ENCODE measurements around the gene NES. TPM values are rescaled to one million over a fixed set of nuclear protein-coding genes. Genes with fewer than 3 reads are reported as not detected.
A peak's percentile ranks its signal among the peaks of the same experiment; 100 is the strongest.

Gene NES
- total and polyA plus RNA-seq, 2 of the 8 experiments (the other 6 are each of a cell fraction or from before 2014, with no cell fraction given), result 13.3 to 135 TPM

GRCh38 chr1:156666862-156667609 is 10.2 kb downstream of the NES start:
- CTCF ChIA-PET (ENCODE audit: partially characterized antibody), result interaction anchor here (0.6 to 66.0 kb wide), 5 partner anchors 8 to 261 kb away, joined by 3 to 4284 read pairs (median 4); partner anchors contain the start of genes CRABP2, ISG20L2, METTL25B and NES
- TF ChIP-seq POU5F1 (IDR thresholded peaks at IDR 0.05; ENCODE audit: low read depth, low read length) (no peak), ASH2L (IDR thresholded peaks at IDR 0.05; ENCODE audit: low read length) (no peak), SP2 (IDR thresholded peaks at IDR 0.05; ENCODE audit: low read length) (no peak), CEBPB (IDR thresholded peaks at IDR 0.05; ENCODE audit: low read depth, low read length) (no peak), SUZ12 (IDR thresholded peaks at IDR 0.05; ENCODE audit: low read length) (no peak), CBX8 (IDR thresholded peaks at IDR 0.05; ENCODE audit: borderline replicate concordance, low read depth, low read length) (no peak), RBBP5 (IDR thresholded peaks at IDR 0.05; ENCODE audit: borderline replicate concordance, low read depth, low read length) (no peak), MAX (IDR thresholded peaks at IDR 0.05) (no peak), EP300 (IDR thresholded peaks at IDR 0.05; ENCODE audit: borderline replicate concordance in 1 of 2, low read depth in 2 of 2, low read length in 2 of 2) (no peak), SRF (IDR thresholded peaks at IDR 0.05; ENCODE audit: low read depth, low read length) (no peak), NRF1 (IDR thresholded peaks at IDR 0.05; ENCODE audit: low read depth, low read length) (no peak), RFX5 (IDR thresholded peaks at IDR 0.05; ENCODE audit: borderline replicate concordance, low read depth, low read length) (no peak)

More at GRCh38 chr1:156666862-156667609, 10.2 kb downstream of the NES start:
- Histone ChIP-seq H3K18ac (ENCODE audit: extremely low read depth, low read length) (peak overlapping the region; percentile 9; the same call in 1 of the 2 replicates), H3K23me2 (ENCODE audit: low read depth, low read length) (peaks cover 2% of the 10 kb centered on the region; the same call in 1 of the 2 replicates), H3K9ac (replicated peaks in 1 of 4; ENCODE audit: extremely low read depth in 1 of 4, low read depth in 3 of 4, low read length in 3 of 4) (no peak overlapping the region; a peak in 1 of 7 replicates), H2AFZ (ENCODE audit: low read length) (no peak overlapping the region), H3K4me1 (replicated peaks in 1 of 4; ENCODE audit: control insufficient read depth in 3 of 4, insufficient read depth in 4 of 4, low read length in 3 of 4) (peaks cover 10 to 69% (median 50%) of the 10 kb centered on the region in 4 experiments), H4K91ac (replicated peaks; ENCODE audit: insufficient read length, low read length) (no peak overlapping the region), H2BK5ac (ENCODE audit: low read depth, low read length) (0 out of 2 replicates have a peak overlapping the region, but pooled peaks have one; percentile 62), H3K27me3 (replicated peaks in 1 of 4; ENCODE audit: control insufficient read depth in 3 of 4, extremely low read depth in 1 of 4, insufficient read depth in 3 of 4, low read length in 3 of 4) (no peaks in the 10 kb centered on the region), H2AK5ac (ENCODE audit: low read depth, low read length) (peak overlapping the region; percentile 89; the same call in 1 of the 2 replicates), H3K56ac (replicated peaks; ENCODE audit: insufficient read length, low read depth, low read length) (no peak overlapping the region), H4K20me1 (replicated peaks in 1 of 2; ENCODE audit: control insufficient read depth in 1 of 2, insufficient read depth in 2 of 2, low read length in 2 of 2) (peaks cover 0 to 1% of the 10 kb centered on the region in 2 experiments), H3K23ac (ENCODE audit: insufficient read length) (no peak overlapping the region), H2BK12ac (ENCODE audit: low read depth, low read length) (peak overlapping the region; percentile 10), H4K8ac (ENCODE audit: extremely low read depth, insufficient read depth, low read length) (no peak overlapping the region), H3K79me2 (ENCODE audit: control insufficient read depth in 1 of 2, insufficient read depth in 2 of 2, low read length in 2 of 2) (no peaks in the 10 kb centered on the region), H3K36me3 (ENCODE audit: control insufficient read depth in 2 of 4, insufficient read depth in 4 of 4, low read length in 3 of 4) (peaks cover 4 to 12% (median 6%) of the 10 kb centered on the region in 4 experiments; a peak in 7 of 8 replicates), H3K4me3 (ENCODE audit: extremely low read depth in 1 of 4, insufficient read depth in 2 of 4, low read depth in 3 of 4, low read length in 4 of 4) (no peak overlapping the region), H3K9me3 (ENCODE audit: insufficient read depth in 2 of 2, low read depth in 1 of 2, low read length in 1 of 2) (no peaks in the 10 kb centered on the region), H2BK20ac (ENCODE audit: low read length) (0 out of 2 replicates have a peak overlapping the region, but pooled peaks have one; percentile 44), H2BK120ac (replicated peaks; ENCODE audit: low read depth, low read length) (no peak overlapping the region), H3K14ac (ENCODE audit: insufficient read length) (no peak overlapping the region), H3K4me2 (ENCODE audit: insufficient read depth in 1 of 2, low read depth in 2 of 2, low read length in 2 of 2) (no peak overlapping the region; a peak in 1 of 4 replicates), H3K4ac (replicated peaks; ENCODE audit: insufficient read length, low read depth, low read length) (no peak overlapping the region), H4K5ac (ENCODE audit: insufficient read length, low read depth, low read length) (no peak overlapping the region), H3K27ac (ENCODE audit: low read depth, low read length) (no peak overlapping the region), H3K79me1 (ENCODE audit: low read depth, low read length) (no peaks in the 10 kb centered on the region; the same call in 1 of the 2 replicates), H2BK15ac (ENCODE audit: low read length) (0 out of 2 replicates have a peak overlapping the region, but pooled peaks have one; percentile 2)
- FAIRE-seq (no peak), DNase-seq (ENCODE audit: low read depth in 1 of 2, low spot score in 2 of 2) (no peak)
- 90% methylated on average over 9 of the region's 9 CpGs; no CpG with 5 or more reads in 1 of the 2 experiments for WGBS, 2 experiments (ENCODE audit: extremely low coverage in 1 of 2, insufficient coverage in 1 of 2, insufficient read length in 1 of 2, insufficient replicate concordance in 2 of 2, low coverage in 1 of 2, low lambda C conversion rate in 2 of 2, missing lambda C conversion rate in 1 of 2)
- POLR2A ChIA-PET (ENCODE audit: partially characterized antibody), result interaction anchor here (1.2 to 12.0 kb wide), 9 partner anchors 9 to 87 kb away, joined by 3 to 419 read pairs (median 6); partner anchors contain the start of genes CRABP2, NES and TTC24
